ENCODE measurements around the gene GCSAML. TPM values are rescaled to one million over a fixed set of nuclear protein-coding genes. Genes with fewer than 3 reads are reported as not detected.

GCSAML gene
- total and polyA plus RNA-seq, 4 donors: 0.06 to 1.4 (median 0.29) TPM

DNA sequence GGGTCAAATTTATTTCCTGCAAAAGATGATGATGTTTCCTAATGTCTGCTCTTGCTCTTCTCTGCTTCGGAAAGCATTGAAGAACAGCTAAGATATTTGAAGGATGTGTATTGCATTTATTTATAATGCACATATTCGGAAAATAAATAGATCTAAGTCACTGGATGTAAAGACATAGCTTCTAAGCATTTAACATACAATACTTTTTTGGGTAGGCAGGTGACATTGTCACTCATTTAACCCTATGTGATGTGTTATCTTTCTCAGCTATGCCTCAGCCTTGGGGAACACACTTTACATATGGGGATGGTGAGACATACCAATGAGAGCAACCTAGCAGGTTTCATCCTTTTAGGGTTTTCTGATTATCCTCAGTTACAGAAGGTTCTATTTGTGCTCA, 39.1 kb downstream of the GCSAML start, which contains the start of gene OR2G2:
TSS of gene OR2G2 (plus strand) at position 301 of the 400 bp plus-strand sequence. CDS start at position 301, 0 bp downstream.
- H3K9ac ChIP-seq (ENCODE audit: insufficient read depth in 1 of 2, low read length in 2 of 2): no peak within 1 kb of the TSS
- no peak within 1 kb of the TSS for H3K27ac ChIP-seq (ENCODE audit: low read depth in 1 of 2, low read length in 1 of 2)
- no peak for ATAC-seq (ENCODE audit: insufficient read depth, low FRiP score)
- WGBS, 2 donors: 89 to 99% methylated on average over 2 of the region's 2 CpGs
- H3K4me3 ChIP-seq: no peak within 1 kb of the TSS
- H3K9me3 ChIP-seq (ENCODE audit: control insufficient read depth in 4 of 4, insufficient read depth in 3 of 4, low read length in 3 of 4): peaks cover 0 to 7% (median 2%) of the 10 kb centered on the region in 4 donors
- TF ChIP-seq, protein P1, sequence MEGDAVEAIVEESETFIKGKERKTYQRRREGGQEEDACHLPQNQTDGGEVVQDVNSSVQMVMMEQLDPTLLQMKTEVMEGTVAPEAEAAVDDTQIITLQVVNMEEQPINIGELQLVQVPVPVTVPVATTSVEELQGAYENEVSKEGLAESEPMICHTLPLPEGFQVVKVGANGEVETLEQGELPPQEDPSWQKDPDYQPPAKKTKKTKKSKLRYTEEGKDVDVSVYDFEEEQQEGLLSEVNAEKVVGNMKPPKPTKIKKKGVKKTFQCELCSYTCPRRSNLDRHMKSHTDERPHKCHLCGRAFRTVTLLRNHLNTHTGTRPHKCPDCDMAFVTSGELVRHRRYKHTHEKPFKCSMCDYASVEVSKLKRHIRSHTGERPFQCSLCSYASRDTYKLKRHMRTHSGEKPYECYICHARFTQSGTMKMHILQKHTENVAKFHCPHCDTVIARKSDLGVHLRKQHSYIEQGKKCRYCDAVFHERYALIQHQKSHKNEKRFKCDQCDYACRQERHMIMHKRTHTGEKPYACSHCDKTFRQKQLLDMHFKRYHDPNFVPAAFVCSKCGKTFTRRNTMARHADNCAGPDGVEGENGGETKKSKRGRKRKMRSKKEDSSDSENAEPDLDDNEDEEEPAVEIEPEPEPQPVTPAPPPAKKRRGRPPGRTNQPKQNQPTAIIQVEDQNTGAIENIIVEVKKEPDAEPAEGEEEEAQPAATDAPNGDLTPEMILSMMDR (IDR thresholded peaks at IDR 0.05; ENCODE audit: control extremely low read depth, extremely low read depth): no peak
- H3K4me1 ChIP-seq (ENCODE audit: control insufficient read depth in 5 of 5, insufficient read depth in 5 of 5, low read length in 5 of 5): no peaks in the 10 kb centered on the region
- H3K36me3 ChIP-seq (ENCODE audit: control insufficient read depth in 4 of 4, insufficient read depth in 4 of 4, low read length in 4 of 4): no peaks in the 10 kb centered on the region
- DNase-seq: no peak
- no peaks in the 10 kb centered on the region for H3K27me3 ChIP-seq (ENCODE audit: control insufficient read depth in 3 of 3, insufficient read depth in 3 of 3, low read length in 2 of 3)

DNA sequence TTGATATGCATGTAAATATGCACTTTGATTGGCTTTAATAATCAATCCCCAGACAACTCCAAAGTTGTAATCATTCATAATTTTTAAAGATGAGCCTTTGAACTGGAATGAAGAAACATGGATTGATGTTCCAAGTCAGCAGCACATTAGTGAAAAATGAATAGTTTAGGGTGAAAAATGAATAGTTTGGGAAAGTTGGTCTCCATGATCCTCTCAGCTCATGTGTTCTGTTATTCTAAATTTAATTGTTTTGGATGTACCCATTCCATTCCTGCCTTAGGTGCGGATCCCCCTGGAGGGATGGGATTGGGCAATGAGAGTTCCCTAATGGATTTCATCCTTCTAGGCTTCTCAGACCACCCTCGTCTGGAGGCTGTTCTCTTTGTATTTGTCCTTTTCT, 56.4 kb downstream of the GCSAML start, which contains the start of gene OR2G3:
TSS of gene OR2G3 (plus strand) at position 301 of the 400 bp plus-strand sequence. CDS start at position 301, 0 bp downstream.
- peaks cover 0 to 6% (median 0%) of the 10 kb centered on the region in 4 donors for H3K9me3 ChIP-seq (ENCODE audit: control insufficient read depth in 4 of 4, insufficient read depth in 3 of 4, low read length in 3 of 4)
- H3K4me3 ChIP-seq: no peak within 1 kb of the TSS
- WGBS, 2 donors: 78 to 81% methylated on average over 2 of the region's 2 CpGs
- no peak for DNase-seq
- H3K36me3 ChIP-seq (ENCODE audit: control insufficient read depth in 4 of 4, insufficient read depth in 4 of 4, low read length in 4 of 4): no peaks in the 10 kb centered on the region
- H3K27me3 ChIP-seq (ENCODE audit: control insufficient read depth in 3 of 3, insufficient read depth in 3 of 3, low read length in 2 of 3): no peaks in the 10 kb centered on the region
- ATAC-seq (ENCODE audit: insufficient read depth, low FRiP score): no peak
- H3K4me1 ChIP-seq (ENCODE audit: control insufficient read depth in 5 of 5, insufficient read depth in 5 of 5, low read length in 5 of 5): no peaks in the 10 kb centered on the region
- no peak within 1 kb of the TSS for H3K27ac ChIP-seq (ENCODE audit: low read depth in 1 of 2, low read length in 1 of 2)
- no peak within 1 kb of the TSS for H3K9ac ChIP-seq (ENCODE audit: insufficient read depth in 1 of 2, low read length in 2 of 2)
- TF ChIP-seq, protein P1 (IDR thresholded peaks at IDR 0.05; ENCODE audit: control extremely low read depth, extremely low read depth): no peak

DNA sequence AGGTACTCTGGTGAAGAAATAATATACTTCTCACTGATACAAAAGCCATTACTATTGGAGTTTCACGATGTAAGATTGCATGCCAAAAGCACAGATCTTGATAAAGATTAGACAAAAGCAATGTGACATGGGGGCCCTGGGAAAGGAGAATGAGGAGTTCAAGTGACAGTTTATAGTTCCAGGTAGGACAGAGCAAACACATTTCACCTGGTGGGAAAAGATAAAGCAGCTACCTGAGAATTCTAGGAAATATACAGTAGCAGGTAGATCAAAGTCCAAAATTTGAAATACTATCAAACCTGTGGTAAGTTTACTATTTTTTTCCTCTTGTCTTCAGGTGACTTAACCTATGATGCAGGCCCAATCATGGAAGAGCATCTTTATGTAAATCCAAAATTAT, 64.5 kb downstream of the GCSAML start:
- 72 to 74% methylated on average over 1 of the region's 1 CpG for WGBS, 2 donors
- ATAC-seq (ENCODE audit: insufficient read depth, low FRiP score) (no peak), DNase-seq (no peak)
- Histone ChIP-seq H3K9ac (ENCODE audit: insufficient read depth in 1 of 2, low read length in 2 of 2) (no peak overlapping the region), H3K9me3 (ENCODE audit: control insufficient read depth in 4 of 4, insufficient read depth in 3 of 4, low read length in 3 of 4) (peaks cover 0 to 2% (median 0%) of the 10 kb centered on the region in 4 donors), H3K4me1 (ENCODE audit: control insufficient read depth in 5 of 5, insufficient read depth in 5 of 5, low read length in 5 of 5) (no peaks in the 10 kb centered on the region), H3K27ac (ENCODE audit: low read depth in 1 of 2, low read length in 1 of 2) (no peak overlapping the region), H3K4me3 (no peak overlapping the region), H3K36me3 (ENCODE audit: control insufficient read depth in 4 of 4, insufficient read depth in 4 of 4, low read length in 4 of 4) (no peaks in the 10 kb centered on the region), H3K27me3 (ENCODE audit: control insufficient read depth in 3 of 3, insufficient read depth in 3 of 3, low read length in 2 of 3) (no peaks in the 10 kb centered on the region)
- TF ChIP-seq, protein P1 (IDR thresholded peaks at IDR 0.05; ENCODE audit: control extremely low read depth, extremely low read depth): no peak

DNA sequence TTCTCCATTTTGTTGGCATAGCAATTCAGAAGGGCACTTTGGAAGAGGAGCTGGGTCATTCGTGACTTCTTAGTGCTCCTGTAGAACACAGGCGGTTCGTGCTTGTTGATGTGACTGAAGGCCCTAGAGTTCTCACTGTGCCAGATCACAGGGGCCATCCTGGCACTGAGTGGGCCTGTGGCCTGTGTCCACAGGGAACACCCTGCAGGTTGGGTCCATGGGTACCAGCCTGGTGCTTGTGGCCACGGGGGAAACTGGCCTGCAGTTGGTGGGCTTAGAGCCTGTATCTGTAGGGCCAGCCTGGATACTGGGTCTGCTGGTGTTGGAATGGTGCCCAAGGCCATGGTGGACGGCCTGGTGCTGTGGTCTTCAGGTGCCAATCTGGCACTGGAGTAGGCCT, 65.7 kb downstream of the GCSAML start:
- Histone ChIP-seq H3K4me1 (ENCODE audit: control insufficient read depth in 5 of 5, insufficient read depth in 5 of 5, low read length in 5 of 5) (no peaks in the 10 kb centered on the region), H3K27ac (ENCODE audit: low read depth in 1 of 2, low read length in 1 of 2) (no peak overlapping the region), H3K9me3 (ENCODE audit: control insufficient read depth in 4 of 4, insufficient read depth in 3 of 4, low read length in 3 of 4) (peaks cover 0 to 2% (median 0%) of the 10 kb centered on the region in 4 donors), H3K27me3 (ENCODE audit: control insufficient read depth in 3 of 3, insufficient read depth in 3 of 3, low read length in 2 of 3) (no peaks in the 10 kb centered on the region), H3K4me3 (no peak overlapping the region), H3K9ac (ENCODE audit: insufficient read depth in 1 of 2, low read length in 2 of 2) (no peak overlapping the region), H3K36me3 (ENCODE audit: control insufficient read depth in 4 of 4, insufficient read depth in 4 of 4, low read length in 4 of 4) (no peaks in the 10 kb centered on the region)
- TF ChIP-seq, protein P1 (IDR thresholded peaks at IDR 0.05; ENCODE audit: control extremely low read depth, extremely low read depth): no peak
- ATAC-seq (ENCODE audit: insufficient read depth, low FRiP score) (no peak), DNase-seq (no peak)
- WGBS, 2 donors: 83 to 94% methylated on average over 5 of the region's 5 CpGs
